Fibroblast of lung (primary cell): ENCODE data around the gene TMEM233. TPM values are rescaled to one million over a fixed set of nuclear protein-coding genes. Genes with fewer than 3 reads are reported as not detected.

ENCODE experiments used
- DNase-seq, 2 donors: peaks; one replicate each; pipeline versions ENCODE4 v3.0.0 to v3.0.0-alpha.2; 2010; ENCODE audit warnings: low read depth in 2 of 2
- H2AFZ ChIP-seq: 2 replicates; pipeline ENCODE4 v1.5.1; 2012; ENCODE audit warnings: low read length, control low read depth, inconsistent platforms
- H3K27ac ChIP-seq: 2 replicates; pipeline ENCODE4 v1.5.1; 2011; ENCODE audit warnings: low read length, control low read depth; ENCODE audit not compliant: insufficient read depth
- H3K27me3 ChIP-seq: 2 replicates; pipeline ENCODE4 v1.5.1; 2011; ENCODE audit warnings: mild to moderate bottlenecking, low read length; ENCODE audit not compliant: control insufficient read depth, insufficient read depth
- H3K36me3 ChIP-seq: 2 replicates; pipeline ENCODE4 v1.5.1; 2011; ENCODE audit warnings: low read length; ENCODE audit not compliant: control insufficient read depth, insufficient read depth
- H3K4me1 ChIP-seq: 2 replicates; pipeline ENCODE4 v1.5.1; 2011; ENCODE audit warnings: low read length; ENCODE audit not compliant: control insufficient read depth, insufficient read depth; ENCODE audit errors: extremely low read depth
- H3K4me2 ChIP-seq: 2 replicates; pipeline ENCODE4 v1.5.1; 2011; ENCODE audit warnings: low read length, control low read depth; ENCODE audit not compliant: insufficient read depth; ENCODE audit errors: extremely low read depth
- H3K4me3 ChIP-seq, 4 experiments: fragments of 200-600 bp in 1 of 4; sonication (generic) in 1 of 4; replicated peaks in 1 of 4; 2 replicates each; pipeline ENCODE4 v1.5.1; 2011 to 2016; ENCODE audit warnings: low read length in 4 of 4, low read depth in 3 of 4, mild to moderate bottlenecking in 3 of 4, control low read depth in 2 of 4, inconsistent platforms in 1 of 4, mixed read lengths in 1 of 4; ENCODE audit not compliant: insufficient read depth in 1 of 4; ENCODE audit errors: control extremely low read depth in 1 of 4
- H3K79me2 ChIP-seq: 2 replicates; pipeline ENCODE4 v1.5.1; 2012; ENCODE audit warnings: mild to moderate bottlenecking, low read length, inconsistent platforms; ENCODE audit not compliant: control insufficient read depth, insufficient read depth
- H3K9ac ChIP-seq: 2 replicates; pipeline ENCODE4 v1.5.1; 2011; ENCODE audit warnings: mild to moderate bottlenecking, low read length, control low read depth; ENCODE audit not compliant: insufficient read depth
- H3K9me3 ChIP-seq: 2 replicates; pipeline ENCODE4 v1.5.1; 2012; ENCODE audit warnings: low read depth, low read length; ENCODE audit not compliant: control insufficient read depth, insufficient read depth
- H4K20me1 ChIP-seq: 2 replicates; pipeline ENCODE4 v1.5.1; 2011; ENCODE audit warnings: low read length; ENCODE audit not compliant: control insufficient read depth, insufficient read depth; ENCODE audit errors: extremely low read depth
- CTCF ChIP-seq, 2 donors: IDR thresholded peaks in 1 of 2; conservative IDR thresholded peaks in 1 of 2; 1 replicate in 1 of 2; 2 replicates in 1 of 2; pipeline ENCODE4 v1.5.1; 2011 to 2012; ENCODE audit warnings: low read length in 2 of 2, control low read depth in 1 of 2, inconsistent platforms in 1 of 2, low read depth in 1 of 2, mild to moderate bottlenecking in 1 of 2
- EZH2 ChIP-seq: IDR thresholded peaks from 2 replicates; pipeline ENCODE4 v1.5.1; 2012; ENCODE audit warnings: low read length, control low read depth, mild to moderate bottlenecking; ENCODE audit errors: missing control alignments
- polyA plus RNA-seq, 2 donors: library from polyadenylated mRNA; depleted of rRNA in 1 of 2; stranded (reverse) in 1 of 2; unstranded in 1 of 2; fragments of >200 nt; gene quantifications; 2 replicates each; pipeline ENCODE4 v1.2.1, GENCODE V29; 2011 to 2012; ENCODE audit warnings: missing spikeins in 1 of 2
- total RNA-seq: library from RNA; depleted of rRNA; stranded (reverse); fragments of >200 nt; gene quantifications from 2 replicates; pipeline ENCODE4 v1.2.1, GENCODE V29; 2014

TMEM233 gene
- total and polyA plus RNA-seq, 2 donors (not counting 1 experiment from before 2014, with no cell fraction given): under 0.01 TPM; not detected in 1

GRCh38 chr12:119671070-119671469, 77.5 kb downstream of the TMEM233 start:
- Histone ChIP-seq H3K36me3 (peaks cover 12% of the 10 kb centered on the region), H3K4me1 (no peaks in the 10 kb centered on the region), H3K9me3 (no peaks in the 10 kb centered on the region), H3K27ac (no peak overlapping the region), H2AFZ (no peak overlapping the region), H3K9ac (no peak overlapping the region), H3K4me2 (no peak overlapping the region), H3K27me3 (no peaks in the 10 kb centered on the region), H3K79me2 (peaks cover 15% of the 10 kb centered on the region), H3K4me3 (no peak overlapping the region), H4K20me1 (no peaks in the 10 kb centered on the region)
- TF ChIP-seq CTCF (conservative IDR thresholded peaks at IDR 0.05 in 1 of 2, IDR thresholded peaks at IDR 0.05 in 1 of 2; ENCODE audit: low read depth in 1 of 2, low read length in 2 of 2) (no peak), EZH2 (no peak)
- no peak for DNase-seq

- H3K79me2 ChIP-seq: peaks cover 15% of the 10 kb centered on the region
- H3K27ac ChIP-seq: no peak overlapping the region
- no peak overlapping the region for H3K9ac ChIP-seq
- H2AFZ ChIP-seq: no peak overlapping the region
- DNase-seq: no peak
- H3K36me3 ChIP-seq: peaks cover 17% of the 10 kb centered on the region
- no peaks in the 10 kb centered on the region for H3K4me1 ChIP-seq
- H3K27me3 ChIP-seq: no peaks in the 10 kb centered on the region
- H3K9me3 ChIP-seq: no peaks in the 10 kb centered on the region
- no peak overlapping the region for H3K4me3 ChIP-seq
- no peak overlapping the region for H3K4me2 ChIP-seq
- TF ChIP-seq CTCF (conservative IDR thresholded peaks at IDR 0.05 in 1 of 2, IDR thresholded peaks at IDR 0.05 in 1 of 2; ENCODE audit: low read depth in 1 of 2, low read length in 2 of 2): no peak
- TF ChIP-seq EZH2: no peak
- H4K20me1 ChIP-seq: no peaks in the 10 kb centered on the region
Observed at GRCh38 chr12:119672194-119672593, 78.6 kb downstream of the TMEM233 start.

- no peak for DNase-seq
- Histone ChIP-seq H3K4me1 (no peaks in the 10 kb centered on the region), H3K79me2 (peaks cover 7% of the 10 kb centered on the region), H3K36me3 (peaks cover 20% of the 10 kb centered on the region), H3K9ac (no peak overlapping the region), H3K27ac (no peak overlapping the region), H3K4me3 (no peak overlapping the region), H3K9me3 (no peaks in the 10 kb centered on the region), H3K27me3 (no peaks in the 10 kb centered on the region), H3K4me2 (no peak overlapping the region), H2AFZ (no peak overlapping the region), H4K20me1 (no peaks in the 10 kb centered on the region)
- TF ChIP-seq CTCF (conservative IDR thresholded peaks at IDR 0.05 in 1 of 2, IDR thresholded peaks at IDR 0.05 in 1 of 2; ENCODE audit: low read depth in 1 of 2, low read length in 2 of 2) (no peak), EZH2 (no peak)
Observed at GRCh38 chr12:119673634-119674033, 80.1 kb downstream of the TMEM233 start.
